Esophagus muscularis mucosa (tissue), 4 donors: ENCODE measurements around the gene SMPDL3B. TPM values are rescaled to one million over a fixed set of nuclear protein-coding genes. Genes with fewer than 3 reads are reported as not detected.

Experiments
- DNase-seq: peaks from one replicate; pipeline ENCODE4 v3.0.0-alpha.2; 2017; ENCODE audit errors: extremely low spot score
- H3K27ac ChIP-seq, 4 donors: fragments of 200-600 bp; sonication (generic); replicated peaks in 1 of 4; 1 replicate in 3 of 4; 2 replicates in 1 of 4; pipeline ENCODE4 v1.5.1; 2016 to 2019; ENCODE audit warnings: mild to moderate bottlenecking in 1 of 4
- H3K27me3 ChIP-seq, 4 donors: fragments of 200-600 bp; sonication (generic); one replicate each; pipeline versions ENCODE4 v1.5.1 to v1.6.0; 2016 to 2019
- H3K36me3 ChIP-seq, 4 donors: fragments of 200-600 bp; sonication (generic); one replicate each; pipeline ENCODE4 v1.5.1; 2016 to 2019
- H3K4me1 ChIP-seq, 4 donors: fragments of 200-600 bp; sonication (generic); one replicate each; pipeline ENCODE4 v1.5.1; 2016 to 2019
- H3K4me3 ChIP-seq, 4 donors: fragments of 200-600 bp; sonication (generic); 1 replicate in 2 of 4; 2 replicates in 2 of 4; pipeline ENCODE4 v1.5.1; 2016 to 2019; ENCODE audit warnings: mild to moderate bottlenecking in 4 of 4, moderate library complexity in 1 of 4
- H3K9me3 ChIP-seq, 4 donors: fragments of 200-600 bp; sonication (generic); 1 replicate in 3 of 4; 2 replicates in 1 of 4; pipeline ENCODE4 v1.5.1; 2016 to 2019
- CTCF ChIP-seq, 3 experiments: fragments of 200-600 bp in 2 of 3; fragments of 450-650 bp in 1 of 3; sonication (generic) in 2 of 3; IDR thresholded peaks; one replicate each; pipeline ENCODE4 v1.5.1; 2017 to 2019; ENCODE audit warnings: antibody characterized with exemption in 3 of 3, mild to moderate bottlenecking in 2 of 3, moderate library complexity in 1 of 3
- EP300 ChIP-seq: sonication (generic); formaldehyde crosslinking; IDR thresholded peaks from one replicate; pipeline ENCODE4 v1.6.1; 2017; ENCODE audit warnings: antibody characterized with exemption
- POLR2A ChIP-seq: fragments of 450-650 bp; IDR thresholded peaks from one replicate; pipeline ENCODE4 v1.6.1; 2017; ENCODE audit warnings: antibody characterized with exemption, moderate library complexity, mild to moderate bottlenecking, low read depth
- POLR2AphosphoS5 ChIP-seq, 2 donors: sonication (generic); formaldehyde crosslinking; IDR thresholded peaks; one replicate each; pipeline ENCODE4 v1.6.1; 2017; ENCODE audit warnings: antibody characterized with exemption in 2 of 2
- WGBS: methylation state at CpG from one replicate; pipeline ENCODE4 v1.1.5; 2018; 5-methylcytosine and 5-hydroxymethylcytosine counted together
- intact Hi-C: fragments of 100-400 bp; cut with DNase I; formaldehyde crosslinking; loops from one replicate; pipeline ENCODE4 v1.15.1; 2023
- total RNA-seq, 4 donors: library from RNA; depleted of rRNA; stranded (reverse); fragments of >200 nt; gene quantifications; one replicate each; pipeline versions ENCODE4 v1.1.0 to v1.2.1, GENCODE V29; 2016

SMPDL3B gene
- total RNA-seq, 4 donors from 2014 or later = 0.23 to 0.58 TPM; not detected in 2

- H3K4me3 ChIP-seq = no peak overlapping the region
- no peaks in the 10 kb centered on the region for H3K9me3 ChIP-seq
- peaks cover 6 to 24% (median 18%) of the 10 kb centered on the region in 4 donors for H3K4me1 ChIP-seq
- WGBS = 50% methylated on average over 1 of the region's 1 CpG
- peak; percentile 39 to 63 (median 52) for TF ChIP-seq CTCF (IDR thresholded peaks at IDR 0.05)
- TF ChIP-seq EP300 = no peak
- no peaks in the 10 kb centered on the region for H3K27me3 ChIP-seq
- intact Hi-C loops = no loop called here
- H3K27ac ChIP-seq = peak overlapping the region in 3 of 4 donors; percentile 0 to 37 (median 30)
- peaks cover 0 to 45% (median 21%) of the 10 kb centered on the region in 4 donors for H3K36me3 ChIP-seq
- DNase-seq = no peak
Measured at GRCh38 chr1:27979151-27979858, 44.5 kb downstream of the SMPDL3B start.

GRCh38 chr1:27979859-27980201 lies 45.0 kb downstream of the SMPDL3B start:
- Histone ChIP-seq H3K36me3 (peaks cover 0 to 40% (median 18%) of the 10 kb centered on the region in 4 donors), H3K4me3 (no peak overlapping the region), H3K9me3 (no peaks in the 10 kb centered on the region), H3K4me1 (peaks cover 6 to 24% (median 18%) of the 10 kb centered on the region in 4 donors), H3K27me3 (no peaks in the 10 kb centered on the region), H3K27ac (peak overlapping the region in 2 of 4 donors; percentile 15 to 30)
- no peak for TF ChIP-seq POLR2A
- TF ChIP-seq EP300 = no peak
- TF ChIP-seq POLR2AphosphoS5 (IDR thresholded peaks at IDR 0.05) = no peak
- TF ChIP-seq CTCF (IDR thresholded peaks at IDR 0.05) = no peak
- intact Hi-C loops = loop anchor here (5.0 kb wide), 1 partner anchor 123 kb away; no protein-coding TSS in a partner anchor
- 16% methylated on average over 2 of the region's 2 CpGs for WGBS
- no peak for DNase-seq

GRCh38 chr1:27980216-27980845 lies 45.5 kb downstream of the SMPDL3B start:
- 73% methylated on average over 1 of the region's 1 CpG for WGBS
- H3K27ac ChIP-seq = peak overlapping the region in 1 of 4 donors; percentile 15
- intact Hi-C loops = loop anchor here (5.0 kb wide), 1 partner anchor 123 kb away; no protein-coding TSS in a partner anchor

GRCh38 chr1:27981145-27981544 lies 46.3 kb downstream of the SMPDL3B start:
- intact Hi-C loops = loop anchor here (5.0 kb wide), 1 partner anchor 124 kb away; no protein-coding TSS in a partner anchor
- DNase-seq = no peak
- Histone ChIP-seq H3K4me3 (no peak overlapping the region), H3K9me3 (no peaks in the 10 kb centered on the region), H3K27me3 (no peaks in the 10 kb centered on the region), H3K36me3 (peaks cover 0 to 45% (median 24%) of the 10 kb centered on the region in 4 donors), H3K27ac (peak overlapping the region in 1 of 4 donors; percentile 2), H3K4me1 (peaks cover 6 to 24% (median 18%) of the 10 kb centered on the region in 4 donors)
- 62% methylated on average over 3 of the region's 3 CpGs for WGBS
- TF ChIP-seq CTCF (IDR thresholded peaks at IDR 0.05) (no peak), EP300 (no peak), POLR2A (no peak), POLR2AphosphoS5 (IDR thresholded peaks at IDR 0.05) (no peak)

More at GRCh38 chr1:27980216-27980845, 45.5 kb downstream of the SMPDL3B start:
- Histone ChIP-seq H3K9me3 (no peaks in the 10 kb centered on the region), H3K27me3 (no peaks in the 10 kb centered on the region), H3K36me3 (peaks cover 0 to 45% (median 22%) of the 10 kb centered on the region in 4 donors), H3K4me1 (peaks cover 6 to 24% (median 18%) of the 10 kb centered on the region in 4 donors), H3K4me3 (no peak overlapping the region)
- no peak for TF ChIP-seq CTCF (IDR thresholded peaks at IDR 0.05)
- TF ChIP-seq POLR2AphosphoS5 (IDR thresholded peaks at IDR 0.05) = no peak
- no peak for TF ChIP-seq EP300
- TF ChIP-seq POLR2A = no peak
- DNase-seq = no peak
